Endodermal cell (in vitro differentiated cells): ENCODE results near the gene TTC23. TPM values are rescaled to one million over a fixed set of nuclear protein-coding genes. Genes with fewer than 3 reads are reported as not detected.

ENCODE experiments used
- DNase-seq: peaks from one replicate; pipeline ENCODE4 v3.0.0-alpha.2; 2017
- H3K27ac ChIP-seq: 2 replicates; pipeline ENCODE4 v1.5.1; 2013; ENCODE audit warnings: mild to moderate bottlenecking, low read depth, low read length, moderate library complexity
- H3K27me3 ChIP-seq: 2 replicates; pipeline ENCODE4 v1.6.1; 2013; ENCODE audit warnings: mild to moderate bottlenecking, low read length, moderate library complexity; ENCODE audit not compliant: insufficient read depth, control insufficient read depth, poor library complexity, severe bottlenecking
- H3K36me3 ChIP-seq: 2 replicates; pipeline ENCODE4 v1.7.0; 2013; ENCODE audit warnings: mild to moderate bottlenecking, low read length, moderate library complexity; ENCODE audit not compliant: control insufficient read depth, insufficient read depth
- H3K4me1 ChIP-seq: one replicate; pipeline ENCODE4 v1.7.0; 2013; ENCODE audit warnings: low read length; ENCODE audit not compliant: control insufficient read depth, insufficient read depth
- H3K4me3 ChIP-seq: 2 replicates; pipeline ENCODE4 v1.5.1; 2013; ENCODE audit warnings: mild to moderate bottlenecking, low read length, moderate library complexity
- H3K9ac ChIP-seq: 2 replicates; pipeline ENCODE4 v1.6.1; 2013; ENCODE audit warnings: mild to moderate bottlenecking, low read length, moderate library complexity; ENCODE audit not compliant: poor library complexity, severe bottlenecking; ENCODE audit errors: extremely low read depth
- H3K9me3 ChIP-seq: 2 replicates; pipeline ENCODE4 v1.6.1; 2013; ENCODE audit warnings: mild to moderate bottlenecking, low read length, moderate library complexity; ENCODE audit not compliant: control insufficient read depth
- H3K27ac Mint-ChIP-seq: 2 replicates; pipeline ENCODE4 v1.8.0; 2020; ENCODE audit warnings: mixed read lengths
- H3K27me3 Mint-ChIP-seq: 2 replicates; pipeline ENCODE4 v1.8.0; 2021; ENCODE audit warnings: mild to moderate bottlenecking, mixed read lengths; ENCODE audit not compliant: insufficient read depth
- H3K36me3 Mint-ChIP-seq: 2 replicates; pipeline ENCODE4 v1.8.0; 2020; ENCODE audit warnings: low read depth, mixed read lengths
- H3K4me1 Mint-ChIP-seq: 2 replicates; pipeline ENCODE4 v1.8.0; 2020; ENCODE audit warnings: mixed read lengths
- H3K4me3 Mint-ChIP-seq: 2 replicates; pipeline ENCODE4 v1.8.0; 2020; ENCODE audit warnings: mild to moderate bottlenecking, moderate library complexity, mixed read lengths
- H3K9me3 Mint-ChIP-seq: 2 replicates; pipeline ENCODE4 v1.8.0; 2020; ENCODE audit warnings: mild to moderate bottlenecking, mixed read lengths
- WGBS, 2 experiments: methylation state at CpG; one replicate each; pipeline versions ENCODE4 v1.1.5 to v1.1.7; 2013; ENCODE audit warnings: missing lambda C conversion rate in 2 of 2, mixed read lengths in 1 of 2; ENCODE audit not compliant: insufficient coverage in 1 of 2, insufficient read length in 1 of 2; 5-methylcytosine and 5-hydroxymethylcytosine counted together
- total RNA-seq, 2 donors: library from RNA; stranded (reverse); fragmentation: NEBNext Ultra II Directional in 1 of 2; extraction: Animal tissue kit (Norgen Biotek cat#: 25700) in 1 of 2; gene quantifications; 2 replicates in 1 of 2; 3 replicates in 1 of 2; pipeline ENCODE4 v1.2.1, GENCODE V29; 2021
- TF ChIP-seq, protein P1 (sequence below): fragments of 200-600 bp; sonication (generic); conservative IDR thresholded peaks from 2 replicates; pipeline ENCODE4 v1.5.0; 2021; ENCODE audit warnings: antibody characterized with exemption, mild to moderate bottlenecking

TTC23 gene
- total RNA-seq, 2 donors from 2014 or later = 20.7 to 26.3 TPM

DNA sequence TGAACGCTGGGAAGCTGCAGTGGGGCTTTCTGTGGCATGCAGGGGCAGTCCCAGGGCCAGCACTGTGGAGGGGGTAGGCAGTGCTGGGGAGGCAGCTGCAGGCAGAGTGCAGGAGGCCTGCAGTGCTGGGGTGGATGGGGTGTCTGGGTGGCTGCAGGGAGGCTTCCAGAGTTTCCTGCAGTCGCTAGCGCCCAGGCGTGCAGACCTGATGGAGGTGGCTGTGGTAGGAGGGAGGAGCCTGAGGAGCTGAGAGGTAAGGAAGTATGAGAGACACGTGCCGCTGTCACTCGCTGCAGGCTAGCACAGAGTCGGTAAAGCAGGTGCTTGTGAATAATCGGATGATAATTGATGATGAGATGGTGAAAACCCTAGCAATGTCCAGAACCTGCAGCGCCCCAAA lies 128.2 kb downstream of the TTC23 start:
- H3K9ac ChIP-seq = no peak overlapping the region
- H3K27me3 Mint-ChIP-seq = no peaks in the 10 kb centered on the region

DNA sequence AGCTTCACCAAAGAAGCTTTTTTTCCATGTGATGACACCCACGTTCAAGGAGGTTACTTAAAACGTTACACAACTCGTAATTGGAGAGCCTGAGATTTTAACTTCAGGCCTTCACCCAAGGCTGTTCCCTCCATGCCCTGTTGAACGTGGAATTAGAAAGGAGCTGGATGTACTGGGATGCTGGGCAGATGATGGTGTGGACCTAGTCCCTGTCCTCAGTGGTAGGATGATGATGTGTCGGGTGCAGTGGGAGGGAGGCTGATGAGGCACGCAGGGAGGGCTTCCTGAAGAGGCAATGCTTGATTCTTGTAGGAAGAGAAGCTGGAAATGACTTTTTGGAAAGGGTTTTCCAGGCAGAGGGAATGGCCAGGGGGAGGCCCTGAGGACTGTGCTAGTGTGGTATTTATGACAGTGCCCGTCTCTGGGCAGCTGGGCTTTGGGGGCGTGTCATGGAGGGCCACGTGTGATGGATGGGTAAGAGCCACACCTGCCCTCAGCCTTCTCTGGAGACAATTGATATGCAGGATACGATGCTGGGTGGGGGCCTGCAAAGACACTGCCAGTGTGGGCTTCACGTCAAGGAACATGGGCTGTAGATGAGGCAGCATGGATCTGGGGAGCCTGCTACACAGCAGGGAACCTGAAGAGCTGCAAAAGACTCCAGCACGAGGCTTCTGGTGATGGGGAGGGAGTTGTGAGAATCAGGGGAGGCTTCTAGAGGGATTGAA lies 129.2 kb downstream of the TTC23 start:
- peaks cover 6% of the 10 kb centered on the region for H3K36me3 ChIP-seq
- H3K27ac Mint-ChIP-seq = peak overlapping the region; percentile 56
- no peaks in the 10 kb centered on the region for H3K9me3 Mint-ChIP-seq
- no peaks in the 10 kb centered on the region for H3K27me3 ChIP-seq
- H3K9ac ChIP-seq = no peak overlapping the region
- no peaks in the 10 kb centered on the region for H3K9me3 ChIP-seq
- H3K27me3 Mint-ChIP-seq = no peaks in the 10 kb centered on the region
- 86 to 87% methylated on average over 11 to 12 of the region's 12 CpGs for WGBS, 2 experiments
- no peak overlapping the region for H3K4me3 Mint-ChIP-seq
- H3K27ac ChIP-seq = no peak overlapping the region
- TF ChIP-seq, protein P1, sequence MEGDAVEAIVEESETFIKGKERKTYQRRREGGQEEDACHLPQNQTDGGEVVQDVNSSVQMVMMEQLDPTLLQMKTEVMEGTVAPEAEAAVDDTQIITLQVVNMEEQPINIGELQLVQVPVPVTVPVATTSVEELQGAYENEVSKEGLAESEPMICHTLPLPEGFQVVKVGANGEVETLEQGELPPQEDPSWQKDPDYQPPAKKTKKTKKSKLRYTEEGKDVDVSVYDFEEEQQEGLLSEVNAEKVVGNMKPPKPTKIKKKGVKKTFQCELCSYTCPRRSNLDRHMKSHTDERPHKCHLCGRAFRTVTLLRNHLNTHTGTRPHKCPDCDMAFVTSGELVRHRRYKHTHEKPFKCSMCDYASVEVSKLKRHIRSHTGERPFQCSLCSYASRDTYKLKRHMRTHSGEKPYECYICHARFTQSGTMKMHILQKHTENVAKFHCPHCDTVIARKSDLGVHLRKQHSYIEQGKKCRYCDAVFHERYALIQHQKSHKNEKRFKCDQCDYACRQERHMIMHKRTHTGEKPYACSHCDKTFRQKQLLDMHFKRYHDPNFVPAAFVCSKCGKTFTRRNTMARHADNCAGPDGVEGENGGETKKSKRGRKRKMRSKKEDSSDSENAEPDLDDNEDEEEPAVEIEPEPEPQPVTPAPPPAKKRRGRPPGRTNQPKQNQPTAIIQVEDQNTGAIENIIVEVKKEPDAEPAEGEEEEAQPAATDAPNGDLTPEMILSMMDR = no peak
- H3K4me3 ChIP-seq = no peak overlapping the region
- H3K36me3 Mint-ChIP-seq = peaks cover 42% of the 10 kb centered on the region
- peaks cover 17% of the 10 kb centered on the region for H3K4me1 Mint-ChIP-seq
- peaks cover 11% of the 10 kb centered on the region for H3K4me1 ChIP-seq
- peak; percentile 43 for DNase-seq

More for the DNA sequence above, 128.2 kb downstream of the TTC23 start:
- Mint-ChIP-seq H3K4me3 (no peak overlapping the region), H3K9me3 (no peaks in the 10 kb centered on the region), H3K4me1 (peaks cover 17% of the 10 kb centered on the region), H3K36me3 (peaks cover 36% of the 10 kb centered on the region), H3K27ac (peak overlapping the region; percentile 56)
- no peaks in the 10 kb centered on the region for H3K27me3 ChIP-seq
- H3K36me3 ChIP-seq = peaks cover 1% of the 10 kb centered on the region
- H3K4me1 ChIP-seq = peaks cover 11% of the 10 kb centered on the region
- H3K27ac ChIP-seq = no peak overlapping the region
- H3K4me3 ChIP-seq = no peak overlapping the region
- H3K9me3 ChIP-seq = no peaks in the 10 kb centered on the region
- peak; percentile 46 for DNase-seq
- TF ChIP-seq, protein P1 = no peak
- 87 to 92% methylated on average over 8 to 10 of the region's 10 CpGs for WGBS, 2 experiments

- H3K4me3 ChIP-seq = no peak overlapping the region
- peaks cover 53% of the 10 kb centered on the region for H3K36me3 Mint-ChIP-seq
- TF ChIP-seq, protein P1 = no peak
- peaks cover 6% of the 10 kb centered on the region for H3K36me3 ChIP-seq
- DNase-seq = no peak
- no peaks in the 10 kb centered on the region for H3K9me3 ChIP-seq
- H3K4me3 Mint-ChIP-seq = no peak overlapping the region
- H3K27ac Mint-ChIP-seq = no peak overlapping the region
- H3K27me3 ChIP-seq = no peaks in the 10 kb centered on the region
- H3K27ac ChIP-seq = no peak overlapping the region
- H3K9me3 Mint-ChIP-seq = no peaks in the 10 kb centered on the region
- peaks cover 6% of the 10 kb centered on the region for H3K4me1 ChIP-seq
- no peaks in the 10 kb centered on the region for H3K27me3 Mint-ChIP-seq
- no peak overlapping the region for H3K9ac ChIP-seq
- 91 to 96% methylated on average over 15 to 22 of the region's 22 CpGs for WGBS, 2 experiments
- peaks cover 11% of the 10 kb centered on the region for H3K4me1 Mint-ChIP-seq
Observed at GRCh38 chr15:99118801-99119546, 130.4 kb downstream of the TTC23 start.
